H9 (cell line): ENCODE results near the gene MARCOL. TPM values are rescaled to one million over a fixed set of nuclear protein-coding genes. Genes with fewer than 3 reads are reported as not detected.

Experiments
- DNase-seq: peaks from one replicate; pipeline ENCODE4 v3.0.0-alpha.2; 2017
- H2AFZ ChIP-seq: one replicate; pipeline ENCODE4 v1.6.1; 2013; ENCODE audit warnings: mild to moderate bottlenecking, low read length, control low read depth, moderate library complexity
- H2AK5ac ChIP-seq: 2 replicates; pipeline ENCODE4 v1.6.1; 2013; ENCODE audit warnings: low read length, control low read depth, mixed read lengths; ENCODE audit not compliant: insufficient read length
- H2BK120ac ChIP-seq: one replicate; pipeline ENCODE4 v1.6.1; 2013; ENCODE audit warnings: low read depth, mild to moderate bottlenecking, low read length, control low read depth, inconsistent platforms; ENCODE audit not compliant: poor library complexity, severe bottlenecking
- H2BK12ac ChIP-seq: 2 replicates; pipeline ENCODE4 v1.6.1; 2013; ENCODE audit warnings: low read length, control low read depth, mixed read lengths, low read depth; ENCODE audit not compliant: insufficient read length
- H2BK15ac ChIP-seq: 2 replicates; pipeline ENCODE4 v1.6.1; 2013; ENCODE audit warnings: low read depth, low read length, control low read depth
- H2BK20ac ChIP-seq: one replicate; pipeline ENCODE4 v1.6.1; 2013; ENCODE audit warnings: low read depth, mild to moderate bottlenecking, low read length, control low read depth, inconsistent platforms; ENCODE audit not compliant: poor library complexity, severe bottlenecking
- H2BK5ac ChIP-seq: 2 replicates; pipeline ENCODE4 v1.6.1; 2013; ENCODE audit warnings: low read length, control low read depth, mixed read lengths; ENCODE audit not compliant: insufficient read length
- H3K14ac ChIP-seq: 2 replicates; pipeline ENCODE4 v1.6.1; 2013; ENCODE audit warnings: low read length, control low read depth; ENCODE audit not compliant: insufficient read depth
- H3K18ac ChIP-seq: 2 replicates; pipeline ENCODE4 v1.6.1; 2013; ENCODE audit warnings: low read depth, mild to moderate bottlenecking, mixed read lengths, low read length, control low read depth; ENCODE audit not compliant: insufficient read length
- H3K23ac ChIP-seq: 2 replicates; pipeline ENCODE4 v1.6.1; 2013; ENCODE audit warnings: low read length, control low read depth, mixed read lengths, low read depth; ENCODE audit not compliant: insufficient read length
- H3K23me2 ChIP-seq: 2 replicates; pipeline ENCODE4 v1.6.1; 2013; ENCODE audit warnings: low read depth, mild to moderate bottlenecking, mixed read lengths, low read length, control low read depth; ENCODE audit not compliant: insufficient read length, poor library complexity, severe bottlenecking
- H3K27ac ChIP-seq: 2 replicates; pipeline ENCODE4 v1.5.1; 2013; ENCODE audit warnings: low read length, control low read depth, mixed read lengths, low read depth; ENCODE audit not compliant: insufficient read length
- H3K27me3 ChIP-seq: 2 replicates; pipeline ENCODE4 v1.6.1; 2013; ENCODE audit warnings: low read length, control low read depth, inconsistent platforms; ENCODE audit not compliant: insufficient read depth
- H3K4ac ChIP-seq: 2 replicates; pipeline ENCODE4 v1.6.1; 2013; ENCODE audit warnings: low read depth, mild to moderate bottlenecking, control low read depth, inconsistent platforms, low read length, moderate library complexity
- H3K4me1 ChIP-seq: 2 replicates; pipeline ENCODE4 v1.6.1; 2013; ENCODE audit warnings: low read length, control low read depth, inconsistent platforms; ENCODE audit not compliant: insufficient read depth
- H3K4me2 ChIP-seq: 2 replicates; pipeline ENCODE4 v1.6.1; 2013; ENCODE audit warnings: low read length, control low read depth, mixed read lengths; ENCODE audit not compliant: insufficient read length, insufficient read depth
- H3K56ac ChIP-seq: 2 replicates; pipeline ENCODE4 v1.6.1; 2013; ENCODE audit warnings: low read depth, mild to moderate bottlenecking, mixed read lengths, low read length, control low read depth; ENCODE audit not compliant: insufficient read length
- H3K79me1 ChIP-seq: 2 replicates; pipeline ENCODE4 v1.6.1; 2013; ENCODE audit warnings: low read depth, mild to moderate bottlenecking, moderate library complexity, low read length, control low read depth, inconsistent platforms; ENCODE audit not compliant: insufficient read depth, poor library complexity, severe bottlenecking
- H3K79me2 ChIP-seq: 2 replicates; pipeline ENCODE4 v1.6.1; 2013; ENCODE audit warnings: low read length, control low read depth, inconsistent platforms; ENCODE audit not compliant: insufficient read depth
- H3K9ac ChIP-seq: 2 replicates; pipeline ENCODE4 v1.6.1; 2013; ENCODE audit warnings: low read length, control low read depth, mixed read lengths; ENCODE audit not compliant: insufficient read length; ENCODE audit errors: extremely low read depth
- H3K9me3 ChIP-seq: one replicate; pipeline ENCODE4 v1.6.1; 2013; ENCODE audit warnings: low read depth, low read length, inconsistent platforms; ENCODE audit not compliant: control insufficient read depth
- H3T11ph ChIP-seq: one replicate; pipeline ENCODE4 v1.6.1; 2013; ENCODE audit warnings: mild to moderate bottlenecking, low read length, control low read depth, inconsistent platforms
- H4K20me1 ChIP-seq: one replicate; pipeline ENCODE4 v1.6.1; 2013; ENCODE audit not compliant: control insufficient read depth, insufficient read length, insufficient read depth
- H4K5ac ChIP-seq: 2 replicates; pipeline ENCODE4 v1.6.1; 2013; ENCODE audit warnings: low read depth, mild to moderate bottlenecking, mixed read lengths, low read length, control low read depth; ENCODE audit not compliant: insufficient read length
- H4K8ac ChIP-seq: replicated peaks from 2 replicates; pipeline ENCODE4 v1.6.1; 2013; ENCODE audit warnings: low read length, control low read depth, mixed read lengths, low read depth; ENCODE audit not compliant: insufficient read length
- H4K91ac ChIP-seq: 2 replicates; pipeline ENCODE4 v1.6.1; 2013; ENCODE audit warnings: low read depth, mild to moderate bottlenecking, moderate library complexity, mixed read lengths, low read length, control low read depth; ENCODE audit not compliant: insufficient read length
- H3K27ac Mint-ChIP-seq, 3 experiments: 2 replicates in 2 of 3; 3 replicates in 1 of 3; pipeline ENCODE4 v1.8.0; 2020 to 2021; ENCODE audit warnings: mixed read lengths in 3 of 3, mild to moderate bottlenecking in 1 of 3, moderate library complexity in 1 of 3
- H3K27me3 Mint-ChIP-seq: 2 replicates; pipeline ENCODE4 v1.8.0; 2021; ENCODE audit warnings: low read depth, mild to moderate bottlenecking, moderate library complexity, mixed read lengths
- H3K36me3 Mint-ChIP-seq, 3 experiments: 2 replicates in 2 of 3; 3 replicates in 1 of 3; pipeline ENCODE4 v1.8.0; 2020 to 2021; ENCODE audit warnings: low read depth in 3 of 3, mixed read lengths in 3 of 3; ENCODE audit not compliant: insufficient read depth in 1 of 3
- H3K4me1 Mint-ChIP-seq, 2 experiments: 2 replicates each; pipeline ENCODE4 v1.8.0; 2020; ENCODE audit warnings: mixed read lengths in 2 of 2
- H3K4me3 Mint-ChIP-seq, 2 experiments: 2 replicates in 1 of 2; 3 replicates in 1 of 2; pipeline ENCODE4 v1.8.0; 2020 to 2021; ENCODE audit warnings: mild to moderate bottlenecking in 2 of 2, mixed read lengths in 2 of 2, moderate library complexity in 1 of 2
- H3K9me3 Mint-ChIP-seq, 2 experiments: 2 replicates in 1 of 2; 3 replicates in 1 of 2; pipeline ENCODE4 v1.8.0; 2020; ENCODE audit warnings: mild to moderate bottlenecking in 2 of 2, mixed read lengths in 2 of 2, moderate library complexity in 1 of 2
- CTCF ChIP-seq: fragments of 200-600 bp; sonication (generic); conservative IDR thresholded peaks from 3 replicates; pipeline ENCODE4 v1.8.0; 2021; ENCODE audit warnings: antibody characterized with exemption, mild to moderate bottlenecking
- WGBS: extraction: QIAGEN DNeasy Blood & Tissue Kit; methylation state at CpG from one replicate; pipeline ENCODE4 v1.1.7; 2013; ENCODE audit warnings: missing lambda C conversion rate, low lambda C conversion rate, mixed read lengths; ENCODE audit not compliant: insufficient read length; ENCODE audit errors: extremely low coverage; 5-methylcytosine and 5-hydroxymethylcytosine counted together
- total RNA-seq: library from RNA; stranded (reverse); gene quantifications from 2 replicates; pipeline ENCODE4 v1.2.1, GENCODE V29; 2021

The MARCOL gene
- total RNA-seq, 1 experiment from 2014 or later: not detected

- Histone ChIP-seq H3K9me3 (no peaks in the 10 kb centered on the region), H3K14ac (no peak overlapping the region), H3K4ac (no peak overlapping the region), H4K8ac (no peak overlapping the region), H2AFZ (no peak overlapping the region), H3K27ac (no peak overlapping the region), H3K18ac (no peak overlapping the region), H2BK20ac (no peak overlapping the region), H4K20me1 (no peaks in the 10 kb centered on the region), H2BK5ac (no peak overlapping the region), H3K9ac (no peak overlapping the region), H2AK5ac (no peak overlapping the region), H3K79me1 (no peaks in the 10 kb centered on the region), H2BK15ac (no peak overlapping the region), H3K79me2 (no peaks in the 10 kb centered on the region), H4K91ac (no peak overlapping the region), H3K4me2 (no peak overlapping the region), H3K56ac (no peak overlapping the region), H3K23me2 (no peaks in the 10 kb centered on the region), H4K5ac (no peak overlapping the region), H2BK12ac (no peak overlapping the region), H3T11ph (no peak overlapping the region), H3K4me1 (no peaks in the 10 kb centered on the region), H3K23ac (no peak overlapping the region), H2BK120ac (no peak overlapping the region), H3K27me3 (no peaks in the 10 kb centered on the region)
- Mint-ChIP-seq H3K9me3 (peaks cover 0 to 3% of the 10 kb centered on the region in 2 experiments; a peak in 1 of 5 replicates), H3K27ac (no peak overlapping the region), H3K4me3 (no peak overlapping the region), H3K4me1 (no peaks in the 10 kb centered on the region), H3K27me3 (0 out of 2 replicates have a peak, but pooled peaks cover 3% of the 10 kb centered on the region), H3K36me3 (no peaks in the 10 kb centered on the region)
- TF ChIP-seq CTCF: no peak
- DNase-seq: no peak
- WGBS: no CpG with 5 or more reads among the region's 6 CpGs
These were observed 16.8 kb upstream of the MARCOL start for GRCh38 chr5:148221508-148221907.
